Measurements from ENCODE around the gene ZBP1.

- TF ChIP-seq CTCF (conservative IDR thresholded peaks at IDR 0.05; ENCODE audit: low read depth, low read length) = no peak
- no peak for TF ChIP-seq EZH2 (IDR thresholded peaks at IDR 0.05; ENCODE audit: low read length, unreplicated experiment)
These were observed 21.7 kb downstream of the ZBP1 start for GRCh38 chr20:57598491-57598890.
